Thyroid gland (tissue), 4 donors: ENCODE results near the gene USP2. TPM values are rescaled to one million over a fixed set of nuclear protein-coding genes. Genes with fewer than 3 reads are reported as not detected.

ENCODE experiments used
- DNase-seq, 2 donors: peaks; one replicate each; pipeline ENCODE4 v3.0.0-alpha.2; 2019
- H3K27ac ChIP-seq, 3 donors: fragments of 200-600 bp; sonication (generic); 1 replicate in 2 of 3; 2 replicates in 1 of 3; pipeline ENCODE4 v1.5.1; 2016 to 2019; ENCODE audit warnings: mild to moderate bottlenecking in 1 of 3, moderate library complexity in 1 of 3
- H3K27me3 ChIP-seq: fragments of 200-600 bp; sonication (generic); one replicate; pipeline ENCODE4 v1.5.1; 2019
- H3K36me3 ChIP-seq, 2 donors: fragments of 200-600 bp; sonication (generic); one replicate each; pipeline ENCODE4 v1.5.1; 2016 to 2019
- H3K4me1 ChIP-seq, 2 donors: fragments of 200-600 bp; sonication (generic); one replicate each; pipeline ENCODE4 v1.5.1; 2017 to 2019
- H3K4me3 ChIP-seq, 3 donors: fragments of 200-600 bp; sonication (generic); replicated peaks in 1 of 3; 1 replicate in 2 of 3; 2 replicates in 1 of 3; pipeline ENCODE4 v1.5.1; 2016; ENCODE audit warnings: mild to moderate bottlenecking in 1 of 3
- H3K9me3 ChIP-seq: fragments of 200-600 bp; sonication (generic); one replicate; pipeline ENCODE4 v1.5.1; 2017
- POLR2A ChIP-seq, 2 donors: fragments of 450-650 bp; IDR thresholded peaks; one replicate each; pipeline ENCODE4 v1.6.1; 2017; ENCODE audit warnings: antibody characterized with exemption in 2 of 2, mild to moderate bottlenecking in 2 of 2, moderate library complexity in 1 of 2
- WGBS, 2 donors: methylation state at CpG; one replicate each; pipeline ENCODE4 v1.1.5; 2017; 5-methylcytosine and 5-hydroxymethylcytosine counted together
- intact Hi-C: fragments of 100-400 bp; cut with DNase I; formaldehyde crosslinking; loops from one replicate; pipeline ENCODE4 v1.15.1; 2023
- microRNA-seq: library from miRNA; unstranded; fragments of <30 nt; microRNA quantifications from one replicate; pipeline ENCODE4, GENCODE V29; 2016
- small RNA-seq: library from RNA; depleted of rRNA; stranded (forward); fragments of <200 nt; gene quantifications from one replicate; pipeline ENCODE3, GENCODE V24; 2016
- total RNA-seq, 4 donors: library from RNA; depleted of rRNA; stranded (reverse); fragments of >200 nt; gene quantifications; one replicate each; pipeline ENCODE4 v1.2.3, GENCODE V29; 2016
- TF ChIP-seq, protein P1 (sequence below), 6 experiments: fragments of 200-600 bp in 3 of 6; fragments of 450-650 bp in 3 of 6; sonication (generic) in 3 of 6; IDR thresholded peaks; one replicate each; pipeline ENCODE4 v1.5.1; 2016 to 2019; ENCODE audit warnings: antibody characterized with exemption in 6 of 6, mild to moderate bottlenecking in 2 of 6, inconsistent platforms in 1 of 6, moderate library complexity in 1 of 6

The USP2 gene
- total RNA-seq, 4 donors from 2014 or later = 2.0 to 5.3 (median 4.6) TPM

DNA sequence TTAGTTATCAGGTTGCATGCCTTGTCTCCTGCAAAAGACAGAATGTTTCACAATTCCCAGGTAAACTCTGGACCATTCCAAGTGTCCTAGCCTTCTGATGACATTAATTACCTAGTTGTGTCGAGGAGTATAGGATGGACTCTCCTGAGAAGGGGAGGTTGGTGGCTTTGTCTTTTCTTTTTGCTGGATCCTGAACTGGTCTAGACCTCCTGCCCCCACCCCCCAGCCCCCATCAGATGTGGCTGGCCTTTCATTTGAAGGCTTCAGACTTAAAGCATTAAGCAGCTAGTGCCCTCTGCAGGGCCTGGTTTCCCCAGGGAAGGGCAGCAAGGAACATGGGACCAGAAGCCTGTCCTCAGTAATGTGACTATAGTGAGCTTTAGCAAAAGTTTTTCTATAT is 74.3 kb downstream of the USP2 start:
- no peaks in the 10 kb centered on the region for H3K27me3 ChIP-seq
- intact Hi-C loops = no loop called here
- peak overlapping the region in 1 of 3 donors; percentile 17 for H3K27ac ChIP-seq
- no peak overlapping the region for H3K4me3 ChIP-seq
- no peaks in the 10 kb centered on the region for H3K9me3 ChIP-seq
- 54 to 86% methylated on average over 1 of the region's 1 CpG for WGBS, 2 donors
- TF ChIP-seq POLR2A (IDR thresholded peaks at IDR 0.05) = no peak
- TF ChIP-seq, protein P1, sequence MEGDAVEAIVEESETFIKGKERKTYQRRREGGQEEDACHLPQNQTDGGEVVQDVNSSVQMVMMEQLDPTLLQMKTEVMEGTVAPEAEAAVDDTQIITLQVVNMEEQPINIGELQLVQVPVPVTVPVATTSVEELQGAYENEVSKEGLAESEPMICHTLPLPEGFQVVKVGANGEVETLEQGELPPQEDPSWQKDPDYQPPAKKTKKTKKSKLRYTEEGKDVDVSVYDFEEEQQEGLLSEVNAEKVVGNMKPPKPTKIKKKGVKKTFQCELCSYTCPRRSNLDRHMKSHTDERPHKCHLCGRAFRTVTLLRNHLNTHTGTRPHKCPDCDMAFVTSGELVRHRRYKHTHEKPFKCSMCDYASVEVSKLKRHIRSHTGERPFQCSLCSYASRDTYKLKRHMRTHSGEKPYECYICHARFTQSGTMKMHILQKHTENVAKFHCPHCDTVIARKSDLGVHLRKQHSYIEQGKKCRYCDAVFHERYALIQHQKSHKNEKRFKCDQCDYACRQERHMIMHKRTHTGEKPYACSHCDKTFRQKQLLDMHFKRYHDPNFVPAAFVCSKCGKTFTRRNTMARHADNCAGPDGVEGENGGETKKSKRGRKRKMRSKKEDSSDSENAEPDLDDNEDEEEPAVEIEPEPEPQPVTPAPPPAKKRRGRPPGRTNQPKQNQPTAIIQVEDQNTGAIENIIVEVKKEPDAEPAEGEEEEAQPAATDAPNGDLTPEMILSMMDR (IDR thresholded peaks at IDR 0.05) = no peak
- DNase-seq = no peak
- H3K4me1 ChIP-seq = no peaks in the 10 kb centered on the region
- peaks cover 6% of the 10 kb centered on the region in 2 donors for H3K36me3 ChIP-seq

DNA sequence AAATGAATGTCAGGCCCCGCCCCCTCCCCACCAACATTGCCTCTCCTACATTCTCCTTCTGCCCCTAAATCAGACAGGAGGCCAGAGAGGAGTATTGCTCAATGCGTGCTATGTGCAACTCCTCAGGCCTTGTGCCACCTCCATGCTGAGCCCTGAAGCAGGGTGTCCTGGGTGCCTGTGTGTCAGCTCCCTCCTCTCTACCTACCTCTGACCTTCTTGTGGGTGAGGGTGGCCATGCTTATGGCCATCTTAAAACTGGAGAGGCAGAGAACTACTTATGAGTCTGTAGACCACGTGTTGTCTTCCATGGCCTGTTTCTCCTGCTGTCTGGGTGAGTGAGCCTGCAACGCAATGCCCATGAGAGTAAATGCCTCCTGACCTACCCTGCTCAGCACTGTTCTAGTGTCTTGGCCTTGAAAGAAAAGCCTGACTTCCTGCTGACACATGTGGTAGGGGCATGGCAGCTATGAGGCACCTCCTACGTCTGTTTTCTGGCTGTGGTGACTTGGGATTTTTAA is 75.1 kb downstream of the USP2 start:
- 72 to 78% methylated on average over 4 of the region's 5 CpGs for WGBS, 2 donors
- H3K9me3 ChIP-seq = no peaks in the 10 kb centered on the region
- H3K4me3 ChIP-seq = no peak overlapping the region
- intact Hi-C loops = no loop called here
- TF ChIP-seq POLR2A (IDR thresholded peaks at IDR 0.05) = no peak
- TF ChIP-seq, protein P1 (IDR thresholded peaks at IDR 0.05) = no peak
- H3K36me3 ChIP-seq = peaks cover 8 to 9% of the 10 kb centered on the region in 2 donors
- H3K4me1 ChIP-seq = no peaks in the 10 kb centered on the region
- DNase-seq = no peak
- H3K27me3 ChIP-seq = no peaks in the 10 kb centered on the region
- H3K27ac ChIP-seq = peak overlapping the region in 1 of 3 donors; percentile 45

DNA sequence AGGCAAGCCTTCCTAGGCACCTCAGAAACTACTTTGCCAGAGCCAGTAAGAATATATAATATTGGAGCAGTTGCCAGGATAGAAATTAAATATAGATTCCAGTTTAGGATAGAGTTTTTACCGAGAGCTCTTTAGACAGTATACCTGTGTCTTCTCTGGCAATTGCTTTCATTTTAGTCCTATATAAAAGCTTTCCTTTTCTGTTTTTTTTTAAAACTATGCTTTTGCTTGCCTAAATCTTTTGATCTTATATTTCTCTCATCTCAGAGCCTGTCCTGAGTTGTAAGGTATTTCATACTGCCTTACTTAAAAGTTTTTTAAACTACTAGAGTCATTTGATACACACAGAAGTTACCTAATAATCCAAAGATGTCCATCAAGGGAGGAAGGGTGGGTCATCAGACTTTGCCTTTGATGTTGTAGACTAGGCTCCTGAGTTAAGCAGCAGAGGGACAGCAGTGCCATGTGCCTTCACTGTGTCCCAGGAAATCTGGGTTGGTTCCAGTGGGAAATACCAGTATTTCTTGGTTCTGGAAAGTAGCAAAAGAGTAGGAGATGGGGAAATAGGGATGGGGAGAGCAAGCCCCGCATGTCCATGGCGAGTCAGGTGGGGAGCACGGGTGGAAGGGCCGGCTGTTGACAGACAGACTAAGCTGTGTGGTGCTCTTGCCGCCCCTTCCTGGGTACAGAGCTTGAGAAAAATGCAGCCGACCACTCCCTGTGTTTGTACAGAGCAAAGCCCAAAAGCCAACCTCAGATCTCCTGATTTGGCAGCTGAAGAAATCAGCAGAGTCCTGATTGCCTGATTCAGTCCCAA is 75.7 kb downstream of the USP2 start:
- no peaks in the 10 kb centered on the region for H3K4me1 ChIP-seq
- H3K4me3 ChIP-seq = no peak overlapping the region
- no peak for DNase-seq
- no peaks in the 10 kb centered on the region for H3K27me3 ChIP-seq
- 80 to 96% methylated on average over 4 to 7 of the region's 7 CpGs for WGBS, 2 donors
- H3K27ac ChIP-seq = peak overlapping the region in 1 of 3 donors; percentile 45
- intact Hi-C loops = no loop called here
- H3K36me3 ChIP-seq = peaks cover 9 to 13% of the 10 kb centered on the region in 2 donors
- H3K9me3 ChIP-seq = no peaks in the 10 kb centered on the region
- no peak for TF ChIP-seq POLR2A (IDR thresholded peaks at IDR 0.05)
- TF ChIP-seq, protein P1 (IDR thresholded peaks at IDR 0.05) = no peak

Small RNA genes within 50 kb of the gene (microRNA-seq; reads per million reads assigned to microRNA genes)
- gene MIR6756 = not detected

Small RNA genes within 50 kb of the gene (small RNA-seq; reads per million reads assigned to genes)
- not detected for gene AP003396.4
- gene RF01225 = not detected

Other genes starting within 250 kb of the USP2 start
- gene ABCG4, start 232.6 kb downstream of the USP2 start, total RNA-seq = 1 to 10 TPM in 2 of 4 donors, under 1 TPM in 2; 0.13 to 1.6 (median 0.82) TPM
- gene NLRX1, start 213.0 kb downstream of the USP2 start, total RNA-seq = 10 to 100 TPM; 13.3 to 33.1 (median 19.5) TPM
- gene NHERF4, start 196.2 kb downstream of the USP2 start, total RNA-seq = not detected
- gene CBL, start 175.4 kb downstream of the USP2 start, total RNA-seq = 10 to 100 TPM in 3 of 4 donors, 1 to 10 TPM in 1; 9.4 to 14.5 (median 13.9) TPM
- 100 to 1,000 TPM in 1 of 4 donors, 10 to 100 TPM in 3; 17.6 to 243 (median 61.8) TPM for gene MCAM, start 64.6 kb downstream of the USP2 start, total RNA-seq
- gene RNF26, start 47.2 kb downstream of the USP2 start, total RNA-seq = 10 to 100 TPM; 10.1 to 18.9 (median 14.1) TPM
- gene C1QTNF5, start 40.8 kb downstream of the USP2 start, total RNA-seq = 10 to 100 TPM; 13.0 to 46.4 (median 27.8) TPM
- gene MFRP, start 35.0 kb downstream of the USP2 start, total RNA-seq = not detected
- 10 to 100 TPM; 14.1 to 43.4 (median 30.6) TPM for gene THY1, start 41.5 kb upstream of the USP2 start, total RNA-seq